ENCODE results near the gene NXPH3. TPM values are rescaled to one million over a fixed set of nuclear protein-coding genes. Genes with fewer than 3 reads are reported as not detected.

Gene NXPH3
- total RNA-seq = 0.14 and 0.55 TPM in 2 replicates

GRCh38 chr17:49575679-49576087 is at the start of gene NXPH3:
Gene NXPH3, plus strand, starts transcription at chr17:49575871. Its CDS starts 349 bp downstream, at chr17:49576220.

Other genes with a start within 250 kb of the NXPH3 start
- 7.3 and 9.1 TPM in 2 replicates for gene ZNF652, start 213.6 kb upstream of the NXPH3 start, total RNA-seq
- 138 and 139 TPM in 2 replicates for gene PHB1, start 161.0 kb upstream of the NXPH3 start, total RNA-seq
- gene NGFR, start 80.6 kb upstream of the NXPH3 start, total RNA-seq = 0.14 and 0.18 TPM in 2 replicates
- gene SPOP, start 102.2 kb downstream of the NXPH3 start, total RNA-seq = 91.9 and 107 TPM in 2 replicates
- gene SLC35B1, start 132.1 kb downstream of the NXPH3 start, total RNA-seq = 59.7 and 62.9 TPM in 2 replicates
- gene FAM117A, start 188.3 kb downstream of the NXPH3 start, total RNA-seq = 1.8 TPM in 2 replicates
- gene KAT7, start 212.8 kb downstream of the NXPH3 start, total RNA-seq = 20.9 and 27.5 TPM in 2 replicates

Measured in smooth muscle cell of bladder (primary cell).